NCI-H446 (cell line): ENCODE data around the gene PRRX1.

ENCODE experiments used
- DNase-seq, 2 experiments: peaks; one replicate each; lab custom pipeline; 2025; lab: John Stamatoyannopoulos, UW

The PRRX1 gene

GRCh38 chr1:170721621-170722020 lies 57.7 kb downstream of the PRRX1 start:
- DNase-seq: no peak

GRCh38 chr1:170723518-170723917 lies 59.6 kb downstream of the PRRX1 start:
- no peak for DNase-seq

- DNase-seq: no peak
These were observed 61.4 kb downstream of the PRRX1 start for GRCh38 chr1:170725326-170725725.

- DNase-seq: no peak
These were observed 64.0 kb downstream of the PRRX1 start for GRCh38 chr1:170727963-170728362.

GRCh38 chr1:170729225-170730002 lies 65.5 kb downstream of the PRRX1 start:
- no peak for DNase-seq

GRCh38 chr1:170730014-170730413 lies 66.1 kb downstream of the PRRX1 start:
- no peak for DNase-seq

GRCh38 chr1:170730438-170730837 lies 66.5 kb downstream of the PRRX1 start:
- no peak for DNase-seq

- no peak for DNase-seq
These were observed 67.8 kb downstream of the PRRX1 start for GRCh38 chr1:170731566-170732251.

- peak; percentile 69 to 87 for DNase-seq
These were observed 68.3 kb downstream of the PRRX1 start for GRCh38 chr1:170732252-170732588.

GRCh38 chr1:170734412-170735175 lies 70.7 kb downstream of the PRRX1 start:
- DNase-seq: no peak

- no peak for DNase-seq
These were observed 71.7 kb downstream of the PRRX1 start for GRCh38 chr1:170735366-170736263.

- no peak for DNase-seq
These were observed 75.9 kb downstream of the PRRX1 start for GRCh38 chr1:170739803-170740202.

GRCh38 chr1:170741678-170742077 lies 77.7 kb downstream of the PRRX1 start:
- DNase-seq: no peak

GRCh38 chr1:170742600-170742999 lies 78.7 kb downstream of the PRRX1 start:
- no peak for DNase-seq

GRCh38 chr1:170743083-170743482 lies 79.2 kb downstream of the PRRX1 start:
- DNase-seq: no peak

- DNase-seq: no peak
These were observed 85.6 kb downstream of the PRRX1 start for GRCh38 chr1:170749549-170749948.

GRCh38 chr1:170749959-170750358 lies 86.0 kb downstream of the PRRX1 start:
- DNase-seq: no peak

GRCh38 chr1:170755795-170756194 lies 91.9 kb downstream of the PRRX1 start:
- DNase-seq: no peak

GRCh38 chr1:170758992-170759391 lies 95.1 kb downstream of the PRRX1 start:
- no peak for DNase-seq

GRCh38 chr1:170765279-170765678 lies 101.3 kb downstream of the PRRX1 start:
- DNase-seq: no peak

- peak; percentile 48 to 65 for DNase-seq
These were observed 101.9 kb downstream of the PRRX1 start for GRCh38 chr1:170765712-170766330.
